RCC 7860 (cell line): ENCODE measurements around the gene FMNL2.
A peak's percentile ranks its signal among the peaks of the same experiment; 100 is the strongest.

Experiments
- DNase-seq: peaks from one replicate; pipeline ENCODE4 v3.0.0-alpha.2; 2015; ENCODE audit warnings: low spot score
- FAIRE-seq: peaks from 2 replicates; lab custom pipeline; 2012; peaks lifted over from hg19 to GRCh38; lab: Jason Lieb, UNC

The FMNL2 gene

GRCh38 chr2:152488075-152488474, 153.1 kb downstream of the FMNL2 start:
- no peak for FAIRE-seq
- DNase-seq: no peak

GRCh38 chr2:152489364-152489763, 154.4 kb downstream of the FMNL2 start:
- FAIRE-seq: no peak

GRCh38 chr2:152490686-152491455, 155.9 kb downstream of the FMNL2 start:
- FAIRE-seq: no peak

More at GRCh38 chr2:152489364-152489763, 154.4 kb downstream of the FMNL2 start:
- no peak for DNase-seq

GRCh38 chr2:152492131-152492530, 157.2 kb downstream of the FMNL2 start:
- DNase-seq (no peak), FAIRE-seq (no peak)

More at GRCh38 chr2:152490686-152491455, 155.9 kb downstream of the FMNL2 start:
- no peak for DNase-seq

- FAIRE-seq (no peak), DNase-seq (no peak)
Observed at GRCh38 chr2:152492911-152493310, 157.9 kb downstream of the FMNL2 start.

- no peak for FAIRE-seq
- DNase-seq: no peak
Observed at GRCh38 chr2:152493417-152493816, 158.4 kb downstream of the FMNL2 start.

GRCh38 chr2:152493945-152494528, 159.1 kb downstream of the FMNL2 start:
- FAIRE-seq (no peak), DNase-seq (no peak)

GRCh38 chr2:152496371-152496770, 161.4 kb downstream of the FMNL2 start:
- no peak for FAIRE-seq
- DNase-seq: no peak

- DNase-seq (peak; percentile 94), FAIRE-seq (peak; percentile 97)
Observed at GRCh38 chr2:152497481-152498052, 162.6 kb downstream of the FMNL2 start.

- no peak for DNase-seq
- FAIRE-seq: no peak
Observed at GRCh38 chr2:152499331-152499816, 164.4 kb downstream of the FMNL2 start.

- FAIRE-seq (no peak), DNase-seq (no peak)
Observed at GRCh38 chr2:152499896-152500735, 165.1 kb downstream of the FMNL2 start.

- no peak for DNase-seq
- FAIRE-seq: no peak
Observed at GRCh38 chr2:152500772-152501171, 165.8 kb downstream of the FMNL2 start.

- FAIRE-seq (no peak), DNase-seq (no peak)
Observed at GRCh38 chr2:152501666-152502065, 166.7 kb downstream of the FMNL2 start.

GRCh38 chr2:152504618-152505017, 169.6 kb downstream of the FMNL2 start:
- DNase-seq (peak; percentile 86), FAIRE-seq (no peak)

GRCh38 chr2:152505495-152505906, 170.5 kb downstream of the FMNL2 start:
- peak; percentile 94 for DNase-seq
- FAIRE-seq: peak; percentile 98

- DNase-seq (peak; percentile 89), FAIRE-seq (peak; percentile 93)
Observed at GRCh38 chr2:152506843-152507242, 171.9 kb downstream of the FMNL2 start.

GRCh38 chr2:152507907-152508306, 172.9 kb downstream of the FMNL2 start:
- FAIRE-seq (no peak), DNase-seq (no peak)

- no peak for FAIRE-seq
- DNase-seq: peak; percentile 26
Observed at GRCh38 chr2:152508446-152508845, 173.5 kb downstream of the FMNL2 start.

GRCh38 chr2:152509772-152510491, 175.0 kb downstream of the FMNL2 start:
- DNase-seq (no peak), FAIRE-seq (no peak)

- DNase-seq: no peak
- no peak for FAIRE-seq
Observed at GRCh38 chr2:152510621-152511020, 175.6 kb downstream of the FMNL2 start.
